Omental fat pad (tissue), 4 donors: ENCODE results near the gene TFCP2. TPM values are rescaled to one million over a fixed set of nuclear protein-coding genes. Genes with fewer than 3 reads are reported as not detected.
A peak's percentile ranks its signal among the peaks of the same experiment; 100 is the strongest.

Source experiments
- ATAC-seq: fragments of 150-250 bp; one replicate; pipeline ENCODE4 v1.9.1; 2016; ENCODE audit warnings: mild to moderate bottlenecking, moderate library complexity; ENCODE audit not compliant: low FRiP score
- DNase-seq: peaks from one replicate; pipeline ENCODE4 v3.0.0-alpha.2; 2019; ENCODE audit warnings: low spot score
- total RNA-seq, 4 donors: library from RNA; depleted of rRNA; stranded (reverse); fragments of >200 nt; gene quantifications; one replicate each; pipeline ENCODE4 v1.1.0, GENCODE V29; 2016
- TF ChIP-seq, protein P1 (sequence below), 3 donors: fragments of 450-650 bp; IDR thresholded peaks; one replicate each; pipeline ENCODE4 v1.5.1; 2016 to 2017; ENCODE audit warnings: antibody characterized with exemption in 3 of 3, mild to moderate bottlenecking in 3 of 3, moderate library complexity in 2 of 3

Gene TFCP2
- total RNA-seq, 4 donors from 2014 or later: 10.1 to 14.3 (median 12.2) TPM

DNA sequence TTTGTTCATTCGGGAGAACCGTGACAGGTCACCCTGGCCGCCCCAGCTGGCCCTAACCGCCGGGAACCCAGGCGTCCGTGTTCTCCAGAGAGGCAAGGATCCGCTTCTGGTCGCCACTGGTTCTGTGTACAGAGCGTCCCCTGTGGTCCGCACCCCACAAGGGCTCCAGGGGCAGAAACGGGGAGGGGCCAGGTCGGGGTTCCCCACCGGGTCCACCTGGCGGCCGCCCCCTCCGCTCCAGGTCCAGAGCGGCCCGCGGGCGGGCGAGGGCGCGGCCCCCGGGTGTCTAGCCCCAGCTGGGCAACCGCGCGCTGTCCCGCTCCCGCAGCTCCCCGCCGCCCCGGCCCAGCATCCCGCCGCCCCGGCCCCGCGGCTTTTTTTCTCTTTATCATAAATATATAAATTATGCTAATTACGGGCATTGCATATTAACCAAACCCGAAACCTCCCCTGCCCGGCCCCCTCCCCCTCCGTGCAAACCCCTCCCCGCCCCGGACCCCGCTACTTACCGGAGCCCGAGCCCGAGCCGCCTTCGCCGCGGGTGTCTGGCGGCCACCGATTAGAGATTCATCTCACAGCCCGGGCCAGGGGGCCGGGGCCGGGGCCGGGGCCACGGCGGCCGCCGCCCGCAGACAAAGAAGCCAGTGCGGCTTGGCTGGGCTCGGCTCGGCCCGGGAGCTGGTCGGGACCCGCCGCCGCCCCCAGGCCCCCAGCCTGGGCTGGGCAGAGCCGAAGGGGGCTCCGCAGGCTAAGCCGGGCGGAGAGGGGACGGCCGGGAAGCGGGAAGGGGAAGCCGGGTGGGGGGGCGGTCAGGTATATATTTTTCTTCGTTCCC is 44.4 kb upstream of the TFCP2 start:
- DNase-seq (no peak), ATAC-seq (peak; percentile 80)
- TF ChIP-seq, protein P1, sequence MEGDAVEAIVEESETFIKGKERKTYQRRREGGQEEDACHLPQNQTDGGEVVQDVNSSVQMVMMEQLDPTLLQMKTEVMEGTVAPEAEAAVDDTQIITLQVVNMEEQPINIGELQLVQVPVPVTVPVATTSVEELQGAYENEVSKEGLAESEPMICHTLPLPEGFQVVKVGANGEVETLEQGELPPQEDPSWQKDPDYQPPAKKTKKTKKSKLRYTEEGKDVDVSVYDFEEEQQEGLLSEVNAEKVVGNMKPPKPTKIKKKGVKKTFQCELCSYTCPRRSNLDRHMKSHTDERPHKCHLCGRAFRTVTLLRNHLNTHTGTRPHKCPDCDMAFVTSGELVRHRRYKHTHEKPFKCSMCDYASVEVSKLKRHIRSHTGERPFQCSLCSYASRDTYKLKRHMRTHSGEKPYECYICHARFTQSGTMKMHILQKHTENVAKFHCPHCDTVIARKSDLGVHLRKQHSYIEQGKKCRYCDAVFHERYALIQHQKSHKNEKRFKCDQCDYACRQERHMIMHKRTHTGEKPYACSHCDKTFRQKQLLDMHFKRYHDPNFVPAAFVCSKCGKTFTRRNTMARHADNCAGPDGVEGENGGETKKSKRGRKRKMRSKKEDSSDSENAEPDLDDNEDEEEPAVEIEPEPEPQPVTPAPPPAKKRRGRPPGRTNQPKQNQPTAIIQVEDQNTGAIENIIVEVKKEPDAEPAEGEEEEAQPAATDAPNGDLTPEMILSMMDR (IDR thresholded peaks at IDR 0.05): no peak

DNA sequence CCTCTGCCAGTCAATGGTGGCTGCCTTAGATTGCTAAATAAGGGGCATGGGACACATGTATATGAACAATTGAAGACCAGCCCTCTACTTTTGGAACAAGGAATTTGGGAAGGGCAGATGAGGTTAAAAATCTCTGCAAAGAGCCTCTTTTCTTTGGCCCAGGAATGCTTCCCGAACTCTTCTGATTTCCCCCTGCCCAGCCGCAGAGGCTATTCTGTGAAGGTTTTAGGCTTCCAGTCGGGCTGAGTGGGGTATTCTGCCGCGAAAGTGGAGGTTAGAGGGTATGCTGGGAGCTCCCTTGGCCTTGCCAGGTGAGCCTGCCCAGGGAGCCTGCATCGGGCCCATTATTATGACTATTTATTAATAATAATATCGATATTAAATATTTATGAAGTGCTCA is 43.7 kb upstream of the TFCP2 start:
- ATAC-seq (no peak), DNase-seq (no peak)
- TF ChIP-seq, protein P1 (IDR thresholded peaks at IDR 0.05): no peak

DNA sequence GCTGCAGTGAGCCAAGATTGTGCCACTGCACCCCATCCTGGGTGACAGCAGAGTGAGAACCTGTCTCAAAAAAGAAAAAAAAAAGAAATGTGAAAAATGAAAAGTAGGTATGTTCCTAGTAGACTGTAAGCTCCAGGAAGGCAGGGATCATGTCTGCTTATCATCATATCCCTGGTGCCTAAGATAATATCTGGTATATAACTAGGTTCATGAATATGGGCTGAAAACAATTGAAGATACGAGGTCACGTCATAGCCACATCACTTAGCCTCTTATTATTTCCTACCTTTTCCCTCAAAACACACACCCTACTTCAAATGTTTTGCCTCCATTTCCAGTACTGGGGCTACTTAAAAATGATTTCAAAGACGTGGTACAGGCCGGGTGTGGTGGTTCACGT is 42.0 kb upstream of the TFCP2 start:
- DNase-seq (no peak), ATAC-seq (no peak)
- TF ChIP-seq, protein P1 (IDR thresholded peaks at IDR 0.05): no peak

DNA sequence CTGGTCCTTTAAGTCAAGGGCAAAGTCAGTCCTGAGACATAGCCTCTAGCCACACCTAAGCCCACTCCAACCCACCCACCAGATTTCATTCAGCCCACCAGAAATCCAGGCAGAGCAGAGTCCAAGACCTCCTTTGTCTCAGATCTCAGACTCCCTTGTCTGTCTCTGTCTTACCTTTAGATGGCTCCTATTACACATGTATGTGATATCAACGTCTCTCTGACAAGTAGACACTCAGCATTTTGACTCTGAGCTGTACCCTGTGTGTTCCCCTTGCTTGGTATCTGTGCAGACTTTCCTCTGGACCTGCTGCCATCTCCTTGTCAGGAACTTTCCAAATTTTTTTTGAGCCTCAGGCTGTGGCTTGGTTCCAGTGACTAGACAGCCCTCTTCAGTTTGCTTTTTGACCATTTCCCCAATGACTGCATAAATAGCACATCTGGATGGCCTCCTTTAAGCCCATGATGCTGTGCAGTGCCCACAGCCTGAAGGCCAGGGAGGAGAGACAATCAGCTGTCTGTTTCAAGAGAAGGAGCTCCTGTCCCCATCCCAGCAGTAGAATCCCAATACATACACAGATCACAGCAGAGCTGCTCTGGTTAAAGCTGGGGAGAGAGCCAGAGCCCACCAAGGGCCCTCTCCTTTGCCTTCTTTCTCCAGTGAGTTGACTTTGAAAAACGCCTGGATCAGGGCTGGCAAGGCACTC is 37.9 kb upstream of the TFCP2 start:
- ATAC-seq (no peak), DNase-seq (no peak)
- TF ChIP-seq, protein P1 (IDR thresholded peaks at IDR 0.05): no peak

DNA sequence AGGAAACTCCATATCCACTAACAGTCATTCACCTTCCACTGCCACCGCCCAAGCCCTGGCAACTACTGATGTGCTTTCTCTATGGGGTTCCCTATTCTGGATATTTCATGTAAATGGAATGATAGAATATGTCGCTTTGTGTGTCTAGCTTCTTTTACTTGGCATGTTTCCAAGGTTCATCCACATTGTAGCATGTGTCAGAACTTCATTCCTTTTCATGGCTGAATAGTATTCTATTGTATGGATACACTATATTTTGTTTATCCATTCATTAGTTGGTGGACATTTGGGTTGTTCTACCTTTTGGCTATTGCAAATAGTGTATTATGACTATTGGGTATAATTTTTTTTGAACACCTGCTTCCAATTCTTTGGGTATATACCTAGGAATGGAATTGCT is 36.3 kb upstream of the TFCP2 start:
- TF ChIP-seq, protein P1 (IDR thresholded peaks at IDR 0.05): no peak
- DNase-seq (no peak), ATAC-seq (no peak)

DNA sequence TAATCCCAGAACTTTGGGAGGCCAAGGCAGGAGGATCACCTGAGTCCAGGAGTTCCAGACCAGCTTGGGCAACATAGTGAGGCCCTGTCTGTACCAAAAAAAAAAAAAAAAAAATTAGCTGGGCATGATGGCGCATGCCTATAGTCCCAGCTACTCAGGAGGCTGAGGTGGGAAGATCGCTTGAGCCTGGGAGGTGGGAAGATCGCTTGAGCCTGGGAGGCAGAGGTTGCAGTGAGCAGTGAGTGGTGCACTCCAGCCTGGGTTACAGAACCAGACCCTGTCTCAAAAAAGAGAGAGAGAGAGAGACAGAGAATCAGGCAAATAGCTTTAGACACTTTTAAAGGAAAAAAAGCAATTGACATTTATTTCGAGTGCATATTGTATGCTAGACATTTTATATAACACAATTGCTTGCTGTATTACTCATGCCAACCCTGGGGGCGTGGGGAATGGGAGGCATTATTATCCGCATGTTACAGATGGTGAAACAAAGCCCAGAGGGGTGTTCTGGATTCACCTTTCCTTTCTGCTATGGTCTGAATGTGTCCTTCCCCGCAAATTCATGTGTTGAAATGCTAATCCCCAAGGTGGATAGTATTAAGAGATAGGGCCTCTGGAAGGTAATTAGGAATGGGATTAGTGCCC is 35.2 kb upstream of the TFCP2 start:
- DNase-seq: no peak
- TF ChIP-seq, protein P1 (IDR thresholded peaks at IDR 0.05): no peak
- ATAC-seq: no peak
